GM21737 (cell line): ENCODE data around the gene ZNF423.

ENCODE experiments used
- ATAC-seq: cut with Tn5 transposase; IDR thresholded peaks from one replicate; pipeline ENCODE4 v1.9.1; 2021; ENCODE audit warnings: mild to moderate bottlenecking, moderate library complexity; ENCODE audit not compliant: unreplicated experiment

ZNF423 gene

GRCh38 chr16:49489686-49490320, 366.1 kb downstream of the ZNF423 start:
- ATAC-seq, result no peak

- no peak for ATAC-seq
Observed at GRCh38 chr16:49488740-49489525, 367.0 kb downstream of the ZNF423 start.

- ATAC-seq, result no peak
Observed at GRCh38 chr16:49488336-49488735, 367.6 kb downstream of the ZNF423 start.

- ATAC-seq, result no peak
Observed at GRCh38 chr16:49487746-49488145, 368.2 kb downstream of the ZNF423 start.

- no peak for ATAC-seq
Observed at GRCh38 chr16:49486400-49486799, 369.5 kb downstream of the ZNF423 start.

GRCh38 chr16:49485663-49486062, 370.2 kb downstream of the ZNF423 start:
- no peak for ATAC-seq

GRCh38 chr16:49484936-49485335, 371.0 kb downstream of the ZNF423 start:
- no peak for ATAC-seq

- no peak for ATAC-seq
Observed at GRCh38 chr16:49484451-49484849, 371.5 kb downstream of the ZNF423 start.

GRCh38 chr16:49483651-49484450, 372.1 kb downstream of the ZNF423 start:
- no peak for ATAC-seq

- no peak for ATAC-seq
Observed at GRCh38 chr16:49483251-49483650, 372.7 kb downstream of the ZNF423 start.

- no peak for ATAC-seq
Observed at GRCh38 chr16:49482690-49483089, 373.2 kb downstream of the ZNF423 start.

- no peak for ATAC-seq
Observed at GRCh38 chr16:49478616-49479015, 377.3 kb downstream of the ZNF423 start.

- no peak for ATAC-seq
Observed at GRCh38 chr16:49478107-49478506, 377.8 kb downstream of the ZNF423 start.

GRCh38 chr16:49477250-49477895, 378.5 kb downstream of the ZNF423 start:
- no peak for ATAC-seq

- no peak for ATAC-seq
Observed at GRCh38 chr16:49474741-49475140, 381.2 kb downstream of the ZNF423 start.

- no peak for ATAC-seq
Observed at GRCh38 chr16:49473773-49474172, 382.1 kb downstream of the ZNF423 start.

- ATAC-seq, result no peak
Observed at GRCh38 chr16:49473131-49473530, 382.8 kb downstream of the ZNF423 start.

GRCh38 chr16:49472598-49472997, 383.3 kb downstream of the ZNF423 start:
- ATAC-seq, result no peak

- ATAC-seq, result no peak
Observed at GRCh38 chr16:49471038-49471727, 384.7 kb downstream of the ZNF423 start.

GRCh38 chr16:49470513-49470991, 385.4 kb downstream of the ZNF423 start:
- ATAC-seq, result no peak
